Hepatocyte (in vitro differentiated cells): ENCODE data around the gene AMIGO2.

Experiments used
- EZH2 ChIP-seq: fragments of 200-600 bp; sonication (generic); IDR thresholded peaks from 2 replicates; pipeline ENCODE4 v1.6.1; 2016; ENCODE audit warnings: antibody characterized with exemption, mild to moderate bottlenecking, borderline replicate concordance
- EZH2phosphoT487 ChIP-seq: fragments of 200-600 bp; sonication (generic); IDR thresholded peaks from one replicate; pipeline ENCODE4 v1.6.1; 2018; ENCODE audit warnings: antibody characterized with exemption, mild to moderate bottlenecking, low read depth, moderate library complexity; ENCODE audit not compliant: unreplicated experiment, severe bottlenecking
- TF ChIP-seq, protein P1 (sequence below): fragments of 200-600 bp; sonication (generic); IDR thresholded peaks from 2 replicates; pipeline ENCODE4 v1.5.1; 2016; ENCODE audit warnings: antibody characterized with exemption, mild to moderate bottlenecking; ENCODE audit not compliant: poor library complexity

GRCh38 chr12:47028981-47029708 is 50.6 kb downstream of the AMIGO2 start:
- TF ChIP-seq, protein P1, sequence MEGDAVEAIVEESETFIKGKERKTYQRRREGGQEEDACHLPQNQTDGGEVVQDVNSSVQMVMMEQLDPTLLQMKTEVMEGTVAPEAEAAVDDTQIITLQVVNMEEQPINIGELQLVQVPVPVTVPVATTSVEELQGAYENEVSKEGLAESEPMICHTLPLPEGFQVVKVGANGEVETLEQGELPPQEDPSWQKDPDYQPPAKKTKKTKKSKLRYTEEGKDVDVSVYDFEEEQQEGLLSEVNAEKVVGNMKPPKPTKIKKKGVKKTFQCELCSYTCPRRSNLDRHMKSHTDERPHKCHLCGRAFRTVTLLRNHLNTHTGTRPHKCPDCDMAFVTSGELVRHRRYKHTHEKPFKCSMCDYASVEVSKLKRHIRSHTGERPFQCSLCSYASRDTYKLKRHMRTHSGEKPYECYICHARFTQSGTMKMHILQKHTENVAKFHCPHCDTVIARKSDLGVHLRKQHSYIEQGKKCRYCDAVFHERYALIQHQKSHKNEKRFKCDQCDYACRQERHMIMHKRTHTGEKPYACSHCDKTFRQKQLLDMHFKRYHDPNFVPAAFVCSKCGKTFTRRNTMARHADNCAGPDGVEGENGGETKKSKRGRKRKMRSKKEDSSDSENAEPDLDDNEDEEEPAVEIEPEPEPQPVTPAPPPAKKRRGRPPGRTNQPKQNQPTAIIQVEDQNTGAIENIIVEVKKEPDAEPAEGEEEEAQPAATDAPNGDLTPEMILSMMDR = no peak
- no peak for TF ChIP-seq EZH2phosphoT487
- TF ChIP-seq EZH2 = no peak
